H1 (cell line): ENCODE measurements around the gene FAM193B. TPM values are rescaled to one million over a fixed set of nuclear protein-coding genes. Genes with fewer than 3 reads are reported as not detected.
A peak's percentile ranks its signal among the peaks of the same experiment; 100 is the strongest.

Source experiments
- CEBPB ChIP-seq: IDR thresholded peaks from 2 replicates; pipeline ENCODE4 v1.6.1; 2012; ENCODE audit warnings: low read depth, low read length
- KDM5A ChIP-seq: fragments of 200-600 bp; IDR thresholded peaks from 2 replicates; pipeline ENCODE4 v1.7.1; 2012; ENCODE audit warnings: mild to moderate bottlenecking, low read length, inconsistent platforms, mixed read lengths
- MAFK ChIP-seq: IDR thresholded peaks from 2 replicates; pipeline ENCODE4 v1.6.1; 2012; ENCODE audit warnings: low read depth, mild to moderate bottlenecking, improper control_type of control experiment, low read length
- POU5F1 ChIP-seq: IDR thresholded peaks from 2 replicates; pipeline ENCODE4 v1.6.1; 2011; ENCODE audit warnings: low read depth, mild to moderate bottlenecking, low read length, moderate library complexity
- RNF2 ChIP-seq: fragments of 200-900, 300-1000 bp; sonication (generic); IDR thresholded peaks from 2 replicates; pipeline ENCODE4 v1.7.1; 2016; ENCODE audit warnings: borderline replicate concordance, low read depth, mild to moderate bottlenecking, antibody characterized with exemption, low read length; ENCODE audit not compliant: poor library complexity, severe bottlenecking; ENCODE audit errors: missing control alignments
- SIX5 ChIP-seq: IDR thresholded peaks from 2 replicates; pipeline ENCODE4 v1.6.1; 2011; ENCODE audit warnings: mild to moderate bottlenecking, low read depth, low read length
- TAF1 ChIP-seq: IDR thresholded peaks from 2 replicates; pipeline ENCODE4 v1.6.1; 2011; ENCODE audit warnings: mild to moderate bottlenecking, low read depth, low read length
- TCF12 ChIP-seq: IDR thresholded peaks from 2 replicates; pipeline ENCODE4 v1.6.1; 2011; ENCODE audit warnings: low read depth, mild to moderate bottlenecking, low read length
- ZNF274 ChIP-seq: IDR thresholded peaks from 2 replicates; pipeline ENCODE4 v1.7.0; 2012; ENCODE audit warnings: low read length, borderline replicate concordance; ENCODE audit errors: extremely low read depth
- polyA plus RNA-seq, 7 experiments: library from polyadenylated mRNA; depleted of rRNA in 3 of 7; stranded (reverse) in 5 of 7; unstranded in 2 of 7; fragments of >200 nt in 5 of 7; fragments of 200-250 nt in 2 of 7; gene quantifications; 1 replicate in 5 of 7; 2 replicates in 1 of 7; 4 replicates in 1 of 7; pipeline versions ENCODE4 v1.2.1 to v1.2.3, GENCODE V29; 2011 to 2013; ENCODE audit warnings: missing spikeins in 2 of 7, mixed read lengths in 2 of 7
- total RNA-seq: library from RNA; stranded (reverse); fragmentation: NEBNext Ultra II Directional; extraction: Animal tissue kit (Norgen Biotek cat#: 25700); gene quantifications from 2 replicates; pipeline ENCODE4 v1.2.1, GENCODE V29; 2021
- TF ChIP-seq, protein P1 (sequence below): fragments of 300-600 bp; sonication (generic); IDR thresholded peaks from 2 replicates; pipeline ENCODE4 v1.7.1; 2012; ENCODE audit warnings: low read length, moderate library complexity, mild to moderate bottlenecking, inconsistent platforms; ENCODE audit not compliant: insufficient replicate concordance
- TF ChIP-seq, protein P2 (sequence below): IDR thresholded peaks from 2 replicates; pipeline ENCODE4 v1.6.1; 2012; ENCODE audit warnings: inconsistent platforms

FAM193B gene
- total and polyA plus RNA-seq, 2 of the 8 experiments (the other 6 are each of a cell fraction or from before 2014, with no cell fraction given): 49.9 to 69.8 TPM

DNA sequence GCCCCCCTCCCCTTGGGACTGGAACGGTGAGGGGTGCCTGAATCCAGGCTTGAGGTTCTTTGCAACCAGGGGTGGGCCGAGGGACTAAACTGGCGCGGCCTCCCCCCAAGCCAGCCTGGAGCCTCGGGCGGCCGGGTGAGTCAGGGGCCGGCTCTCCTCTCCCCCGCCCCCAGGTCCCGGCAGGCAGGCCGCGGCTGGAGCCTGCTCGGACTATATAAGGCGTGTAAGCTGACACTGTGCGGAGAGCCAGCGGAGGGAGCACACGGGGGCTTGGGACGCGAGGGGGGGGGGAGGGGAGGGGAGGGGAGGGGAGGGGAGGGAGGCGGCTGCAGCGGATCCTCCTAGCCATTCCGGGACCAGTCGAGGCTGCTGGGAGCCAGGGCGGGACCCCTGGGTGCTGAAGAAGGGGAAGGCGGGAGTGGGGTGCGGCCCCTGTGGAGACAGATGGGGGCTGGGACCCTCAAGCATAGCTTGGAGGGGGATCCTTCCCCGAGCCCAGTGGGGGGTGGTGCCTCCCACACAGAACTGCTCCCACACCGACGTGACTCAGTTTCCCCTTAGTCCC is 57.6 kb downstream of the FAM193B start (continued):
- TF ChIP-seq, protein P1, sequence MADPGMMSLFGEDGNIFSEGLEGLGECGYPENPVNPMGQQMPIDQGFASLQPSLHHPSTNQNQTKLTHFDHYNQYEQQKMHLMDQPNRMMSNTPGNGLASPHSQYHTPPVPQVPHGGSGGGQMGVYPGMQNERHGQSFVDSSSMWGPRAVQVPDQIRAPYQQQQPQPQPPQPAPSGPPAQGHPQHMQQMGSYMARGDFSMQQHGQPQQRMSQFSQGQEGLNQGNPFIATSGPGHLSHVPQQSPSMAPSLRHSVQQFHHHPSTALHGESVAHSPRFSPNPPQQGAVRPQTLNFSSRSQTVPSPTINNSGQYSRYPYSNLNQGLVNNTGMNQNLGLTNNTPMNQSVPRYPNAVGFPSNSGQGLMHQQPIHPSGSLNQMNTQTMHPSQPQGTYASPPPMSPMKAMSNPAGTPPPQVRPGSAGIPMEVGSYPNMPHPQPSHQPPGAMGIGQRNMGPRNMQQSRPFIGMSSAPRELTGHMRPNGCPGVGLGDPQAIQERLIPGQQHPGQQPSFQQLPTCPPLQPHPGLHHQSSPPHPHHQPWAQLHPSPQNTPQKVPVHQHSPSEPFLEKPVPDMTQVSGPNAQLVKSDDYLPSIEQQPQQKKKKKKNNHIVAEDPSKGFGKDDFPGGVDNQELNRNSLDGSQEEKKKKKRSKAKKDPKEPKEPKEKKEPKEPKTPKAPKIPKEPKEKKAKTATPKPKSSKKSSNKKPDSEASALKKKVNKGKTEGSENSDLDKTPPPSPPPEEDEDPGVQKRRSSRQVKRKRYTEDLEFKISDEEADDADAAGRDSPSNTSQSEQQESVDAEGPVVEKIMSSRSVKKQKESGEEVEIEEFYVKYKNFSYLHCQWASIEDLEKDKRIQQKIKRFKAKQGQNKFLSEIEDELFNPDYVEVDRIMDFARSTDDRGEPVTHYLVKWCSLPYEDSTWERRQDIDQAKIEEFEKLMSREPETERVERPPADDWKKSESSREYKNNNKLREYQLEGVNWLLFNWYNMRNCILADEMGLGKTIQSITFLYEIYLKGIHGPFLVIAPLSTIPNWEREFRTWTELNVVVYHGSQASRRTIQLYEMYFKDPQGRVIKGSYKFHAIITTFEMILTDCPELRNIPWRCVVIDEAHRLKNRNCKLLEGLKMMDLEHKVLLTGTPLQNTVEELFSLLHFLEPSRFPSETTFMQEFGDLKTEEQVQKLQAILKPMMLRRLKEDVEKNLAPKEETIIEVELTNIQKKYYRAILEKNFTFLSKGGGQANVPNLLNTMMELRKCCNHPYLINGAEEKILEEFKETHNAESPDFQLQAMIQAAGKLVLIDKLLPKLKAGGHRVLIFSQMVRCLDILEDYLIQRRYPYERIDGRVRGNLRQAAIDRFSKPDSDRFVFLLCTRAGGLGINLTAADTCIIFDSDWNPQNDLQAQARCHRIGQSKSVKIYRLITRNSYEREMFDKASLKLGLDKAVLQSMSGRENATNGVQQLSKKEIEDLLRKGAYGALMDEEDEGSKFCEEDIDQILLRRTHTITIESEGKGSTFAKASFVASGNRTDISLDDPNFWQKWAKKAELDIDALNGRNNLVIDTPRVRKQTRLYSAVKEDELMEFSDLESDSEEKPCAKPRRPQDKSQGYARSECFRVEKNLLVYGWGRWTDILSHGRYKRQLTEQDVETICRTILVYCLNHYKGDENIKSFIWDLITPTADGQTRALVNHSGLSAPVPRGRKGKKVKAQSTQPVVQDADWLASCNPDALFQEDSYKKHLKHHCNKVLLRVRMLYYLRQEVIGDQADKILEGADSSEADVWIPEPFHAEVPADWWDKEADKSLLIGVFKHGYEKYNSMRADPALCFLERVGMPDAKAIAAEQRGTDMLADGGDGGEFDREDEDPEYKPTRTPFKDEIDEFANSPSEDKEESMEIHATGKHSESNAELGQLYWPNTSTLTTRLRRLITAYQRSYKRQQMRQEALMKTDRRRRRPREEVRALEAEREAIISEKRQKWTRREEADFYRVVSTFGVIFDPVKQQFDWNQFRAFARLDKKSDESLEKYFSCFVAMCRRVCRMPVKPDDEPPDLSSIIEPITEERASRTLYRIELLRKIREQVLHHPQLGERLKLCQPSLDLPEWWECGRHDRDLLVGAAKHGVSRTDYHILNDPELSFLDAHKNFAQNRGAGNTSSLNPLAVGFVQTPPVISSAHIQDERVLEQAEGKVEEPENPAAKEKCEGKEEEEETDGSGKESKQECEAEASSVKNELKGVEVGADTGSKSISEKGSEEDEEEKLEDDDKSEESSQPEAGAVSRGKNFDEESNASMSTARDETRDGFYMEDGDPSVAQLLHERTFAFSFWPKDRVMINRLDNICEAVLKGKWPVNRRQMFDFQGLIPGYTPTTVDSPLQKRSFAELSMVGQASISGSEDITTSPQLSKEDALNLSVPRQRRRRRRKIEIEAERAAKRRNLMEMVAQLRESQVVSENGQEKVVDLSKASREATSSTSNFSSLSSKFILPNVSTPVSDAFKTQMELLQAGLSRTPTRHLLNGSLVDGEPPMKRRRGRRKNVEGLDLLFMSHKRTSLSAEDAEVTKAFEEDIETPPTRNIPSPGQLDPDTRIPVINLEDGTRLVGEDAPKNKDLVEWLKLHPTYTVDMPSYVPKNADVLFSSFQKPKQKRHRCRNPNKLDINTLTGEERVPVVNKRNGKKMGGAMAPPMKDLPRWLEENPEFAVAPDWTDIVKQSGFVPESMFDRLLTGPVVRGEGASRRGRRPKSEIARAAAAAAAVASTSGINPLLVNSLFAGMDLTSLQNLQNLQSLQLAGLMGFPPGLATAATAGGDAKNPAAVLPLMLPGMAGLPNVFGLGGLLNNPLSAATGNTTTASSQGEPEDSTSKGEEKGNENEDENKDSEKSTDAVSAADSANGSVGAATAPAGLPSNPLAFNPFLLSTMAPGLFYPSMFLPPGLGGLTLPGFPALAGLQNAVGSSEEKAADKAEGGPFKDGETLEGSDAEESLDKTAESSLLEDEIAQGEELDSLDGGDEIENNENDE: no peak
- no peak for TF ChIP-seq MAFK
- TF ChIP-seq RNF2: no peak
- TF ChIP-seq POU5F1: no peak
- no peak for TF ChIP-seq TCF12
- peak; percentile 36; the same call in 1 of the 2 replicates for TF ChIP-seq TAF1
- TF ChIP-seq, protein P2, sequence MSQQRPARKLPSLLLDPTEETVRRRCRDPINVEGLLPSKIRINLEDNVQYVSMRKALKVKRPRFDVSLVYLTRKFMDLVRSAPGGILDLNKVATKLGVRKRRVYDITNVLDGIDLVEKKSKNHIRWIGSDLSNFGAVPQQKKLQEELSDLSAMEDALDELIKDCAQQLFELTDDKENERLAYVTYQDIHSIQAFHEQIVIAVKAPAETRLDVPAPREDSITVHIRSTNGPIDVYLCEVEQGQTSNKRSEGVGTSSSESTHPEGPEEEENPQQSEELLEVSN: no peak
- TF ChIP-seq ZNF274: no peak
- no peak for TF ChIP-seq SIX5
- TF ChIP-seq CEBPB: no peak
- no peak for TF ChIP-seq KDM5A
